ENCODE measurements around the gene TMEM11. TPM values are rescaled to one million over a fixed set of nuclear protein-coding genes. Genes with fewer than 3 reads are reported as not detected.

TMEM11 gene
- total RNA-seq, 1 donor from 2014 or later, result 22.2 TPM

DNA sequence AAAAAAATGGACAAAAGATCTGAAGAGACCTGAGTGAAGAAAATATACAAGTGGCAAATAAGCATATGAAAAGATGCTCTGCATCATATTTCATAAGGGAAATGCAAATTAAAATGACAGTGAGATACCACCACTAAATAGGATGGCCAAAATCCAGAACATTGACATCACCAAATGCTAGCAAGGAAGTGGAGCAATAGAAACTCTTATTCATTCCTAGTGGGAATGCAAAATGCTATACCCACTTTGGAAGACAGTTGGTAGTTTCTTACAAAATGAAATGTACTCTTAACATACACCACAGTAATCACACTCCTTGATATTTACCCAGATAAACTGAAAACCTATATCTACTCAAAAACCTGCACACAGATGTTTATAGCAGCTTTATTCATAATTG is 53.6 kb downstream of the TMEM11 start:
- peaks cover 14% of the 10 kb centered on the region for H3K9me3 Mint-ChIP-seq (ENCODE audit: low read depth)
- H3K27ac Mint-ChIP-seq, result no peak overlapping the region
- H3K36me3 Mint-ChIP-seq (ENCODE audit: insufficient read depth), result peaks cover 4% of the 10 kb centered on the region
- TF ChIP-seq, protein P1, sequence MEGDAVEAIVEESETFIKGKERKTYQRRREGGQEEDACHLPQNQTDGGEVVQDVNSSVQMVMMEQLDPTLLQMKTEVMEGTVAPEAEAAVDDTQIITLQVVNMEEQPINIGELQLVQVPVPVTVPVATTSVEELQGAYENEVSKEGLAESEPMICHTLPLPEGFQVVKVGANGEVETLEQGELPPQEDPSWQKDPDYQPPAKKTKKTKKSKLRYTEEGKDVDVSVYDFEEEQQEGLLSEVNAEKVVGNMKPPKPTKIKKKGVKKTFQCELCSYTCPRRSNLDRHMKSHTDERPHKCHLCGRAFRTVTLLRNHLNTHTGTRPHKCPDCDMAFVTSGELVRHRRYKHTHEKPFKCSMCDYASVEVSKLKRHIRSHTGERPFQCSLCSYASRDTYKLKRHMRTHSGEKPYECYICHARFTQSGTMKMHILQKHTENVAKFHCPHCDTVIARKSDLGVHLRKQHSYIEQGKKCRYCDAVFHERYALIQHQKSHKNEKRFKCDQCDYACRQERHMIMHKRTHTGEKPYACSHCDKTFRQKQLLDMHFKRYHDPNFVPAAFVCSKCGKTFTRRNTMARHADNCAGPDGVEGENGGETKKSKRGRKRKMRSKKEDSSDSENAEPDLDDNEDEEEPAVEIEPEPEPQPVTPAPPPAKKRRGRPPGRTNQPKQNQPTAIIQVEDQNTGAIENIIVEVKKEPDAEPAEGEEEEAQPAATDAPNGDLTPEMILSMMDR (IDR thresholded peaks at IDR 0.05; ENCODE audit: unreplicated experiment), result no peak
- H3K4me1 Mint-ChIP-seq (ENCODE audit: low read depth), result peaks cover 7% of the 10 kb centered on the region
- H3K4me3 Mint-ChIP-seq (ENCODE audit: low read depth), result no peak overlapping the region
- no peaks in the 10 kb centered on the region for H3K27me3 Mint-ChIP-seq
- no peak for DNase-seq (ENCODE audit: low spot score, unreplicated experiment)

DNA sequence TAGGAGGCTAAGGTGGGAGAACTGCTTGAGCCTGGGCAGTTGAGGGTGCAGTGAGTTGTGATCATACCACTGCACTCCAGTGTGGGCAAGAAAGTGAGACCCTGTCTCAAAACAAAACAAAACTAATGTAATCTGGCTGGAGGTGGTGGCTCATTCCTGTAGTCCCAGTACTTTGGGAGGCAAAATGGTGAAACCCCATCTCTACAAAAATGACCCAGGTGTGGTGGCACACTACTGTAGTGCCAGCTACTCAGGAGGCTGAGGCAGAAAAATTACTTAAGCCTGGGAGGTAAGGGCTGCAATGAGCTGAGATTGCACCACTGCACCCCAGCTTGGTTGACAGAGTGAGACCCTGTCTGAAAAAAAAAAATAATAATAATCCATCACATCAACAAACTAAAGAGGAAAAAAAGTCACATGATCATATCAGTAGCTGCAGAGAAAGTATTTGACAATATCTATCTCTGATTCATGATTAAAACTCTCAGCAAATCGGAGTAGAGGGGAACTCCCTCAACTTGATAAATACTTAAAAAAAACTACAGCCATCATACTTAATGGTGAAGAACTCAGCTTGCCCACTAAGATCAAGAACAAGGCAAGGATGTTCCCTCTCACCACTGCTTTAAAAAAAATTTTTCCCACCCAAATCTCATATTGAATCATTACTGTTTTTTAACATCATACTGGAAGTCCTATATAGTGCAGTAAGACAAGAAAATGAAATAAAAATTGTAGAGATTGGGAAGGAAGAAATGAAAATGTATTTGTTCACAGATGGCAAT is 56.2 kb downstream of the TMEM11 start:
- H3K9me3 Mint-ChIP-seq (ENCODE audit: low read depth), result peaks cover 37% of the 10 kb centered on the region
- no peak overlapping the region for H3K4me3 Mint-ChIP-seq (ENCODE audit: low read depth)
- no peak for DNase-seq (ENCODE audit: low spot score, unreplicated experiment)
- no peaks in the 10 kb centered on the region for H3K27me3 Mint-ChIP-seq
- TF ChIP-seq, protein P1 (IDR thresholded peaks at IDR 0.05; ENCODE audit: unreplicated experiment), result no peak
- peaks cover 7% of the 10 kb centered on the region for H3K4me1 Mint-ChIP-seq (ENCODE audit: low read depth)
- peaks cover 15% of the 10 kb centered on the region for H3K36me3 Mint-ChIP-seq (ENCODE audit: insufficient read depth)
- no peak overlapping the region for H3K27ac Mint-ChIP-seq

DNA sequence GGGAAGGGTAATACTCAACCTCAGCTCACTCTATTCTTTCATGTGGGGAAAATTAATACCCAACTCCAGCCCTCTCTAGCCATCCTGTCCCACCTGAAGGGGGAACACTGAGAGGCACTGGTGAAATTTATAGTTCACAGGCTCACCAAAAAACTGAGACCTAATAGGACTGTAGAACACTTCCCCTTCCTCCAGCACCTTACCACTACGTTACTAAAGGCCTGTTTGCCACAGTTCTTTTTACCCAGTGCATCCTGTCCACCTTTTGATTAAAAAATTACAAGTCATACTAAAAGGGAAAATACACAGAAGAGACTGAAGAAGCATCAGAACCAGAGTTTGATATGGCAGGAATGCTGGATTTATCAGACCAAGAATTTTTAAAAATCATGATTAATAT is 61.2 kb downstream of the TMEM11 start:
- peaks cover 31% of the 10 kb centered on the region for H3K36me3 Mint-ChIP-seq (ENCODE audit: insufficient read depth)
- H3K27me3 Mint-ChIP-seq, result no peaks in the 10 kb centered on the region
- DNase-seq (ENCODE audit: low spot score, unreplicated experiment), result no peak
- H3K9me3 Mint-ChIP-seq (ENCODE audit: low read depth), result peaks cover 55% of the 10 kb centered on the region
- H3K4me1 Mint-ChIP-seq (ENCODE audit: low read depth), result no peaks in the 10 kb centered on the region
- no peak overlapping the region for H3K27ac Mint-ChIP-seq
- H3K4me3 Mint-ChIP-seq (ENCODE audit: low read depth), result no peak overlapping the region
- TF ChIP-seq, protein P1 (IDR thresholded peaks at IDR 0.05; ENCODE audit: unreplicated experiment), result no peak

DNA sequence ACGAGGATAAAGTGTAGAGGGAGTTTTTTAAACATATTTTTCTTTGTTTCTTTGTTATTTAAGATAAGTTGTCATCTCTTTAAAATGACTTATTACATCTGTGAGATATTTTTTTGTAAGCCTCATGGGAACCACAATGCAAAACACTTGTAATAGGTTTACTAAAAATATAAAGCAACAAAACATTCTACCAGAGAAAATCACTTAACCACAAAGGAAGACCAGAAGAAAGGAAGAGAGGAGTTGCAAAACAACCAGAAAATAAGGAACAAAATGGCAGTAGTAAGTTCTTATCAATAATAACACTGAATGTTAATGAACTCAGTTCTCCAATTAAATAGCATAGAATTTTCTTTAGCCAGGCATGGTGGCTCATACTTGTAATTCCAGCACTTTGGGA is 64.3 kb downstream of the TMEM11 start:
- no peaks in the 10 kb centered on the region for H3K4me1 Mint-ChIP-seq (ENCODE audit: low read depth)
- no peak for DNase-seq (ENCODE audit: low spot score, unreplicated experiment)
- H3K9me3 Mint-ChIP-seq (ENCODE audit: low read depth), result peaks cover 53% of the 10 kb centered on the region
- peaks cover 47% of the 10 kb centered on the region for H3K36me3 Mint-ChIP-seq (ENCODE audit: insufficient read depth)
- H3K27me3 Mint-ChIP-seq, result no peaks in the 10 kb centered on the region
- no peak overlapping the region for H3K27ac Mint-ChIP-seq
- TF ChIP-seq, protein P1 (IDR thresholded peaks at IDR 0.05; ENCODE audit: unreplicated experiment), result no peak
- no peak overlapping the region for H3K4me3 Mint-ChIP-seq (ENCODE audit: low read depth)

Other genes with a start within 250 kb of the TMEM11 start
- gene USP22, start 171.2 kb downstream of the TMEM11 start, total RNA-seq, result 368 and 373 TPM in 2 replicates
- 18.0 and 19.9 TPM in 2 replicates for gene DHRS7B, start 87.2 kb downstream of the TMEM11 start, total RNA-seq
- 13.5 TPM in 2 replicates for gene NATD1, start 39.2 kb upstream of the TMEM11 start, total RNA-seq
- 24.7 and 26.2 TPM in 2 replicates for gene MAP2K3, start 70.5 kb upstream of the TMEM11 start, total RNA-seq
- gene KCNJ12, start 162.2 kb upstream of the TMEM11 start, total RNA-seq, result 0.10 and 0.29 TPM in 2 replicates

Measured in progenitor cell of endocrine pancreas (in vitro differentiated cells).